HepG2 (cell line): Measurements from ENCODE around the gene DTNB.

Experiments used
- TF ChIP-seq, protein P1 (sequence below): IDR thresholded peaks from 2 replicates; pipeline ENCODE4 v1.6.1; 2012; ENCODE audit warnings: inconsistent platforms
- TF ChIP-seq, protein P2 (sequence below), 2 experiments: sonication (generic) in 1 of 2; formaldehyde crosslinking in 1 of 2; IDR thresholded peaks; 2 replicates each; pipeline versions ENCODE4 v1.5.1 to v1.6.1; 2011 to 2020; ENCODE audit warnings: borderline replicate concordance in 1 of 2, low read depth in 1 of 2, low read length in 1 of 2, mild to moderate bottlenecking in 1 of 2, missing genetic modification reagents in 1 of 2, moderate library complexity in 1 of 2

DNA sequence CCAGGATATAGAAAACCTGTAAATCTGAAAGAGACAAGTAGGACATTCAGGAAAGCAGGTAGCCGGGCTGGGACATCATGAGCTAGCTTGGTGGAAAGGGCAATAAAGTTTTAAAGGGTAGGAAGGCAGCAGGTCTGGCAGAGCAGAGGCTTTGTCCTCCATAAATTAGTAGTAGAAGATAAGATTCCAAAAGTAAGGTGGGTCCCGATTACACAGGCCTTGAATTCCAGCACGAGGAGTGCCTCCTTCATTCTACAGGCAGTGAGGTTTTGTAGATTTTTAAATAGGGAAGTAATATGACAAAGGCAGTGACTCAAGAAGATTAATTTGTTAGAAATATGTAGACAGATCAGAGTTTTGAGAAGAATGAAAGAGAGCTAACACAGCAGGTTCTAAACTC, 160.7 kb downstream of the DTNB start:
- TF ChIP-seq, protein P1, sequence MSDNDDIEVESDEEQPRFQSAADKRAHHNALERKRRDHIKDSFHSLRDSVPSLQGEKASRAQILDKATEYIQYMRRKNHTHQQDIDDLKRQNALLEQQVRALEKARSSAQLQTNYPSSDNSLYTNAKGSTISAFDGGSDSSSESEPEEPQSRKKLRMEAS, result no peak
- TF ChIP-seq, protein P2, sequence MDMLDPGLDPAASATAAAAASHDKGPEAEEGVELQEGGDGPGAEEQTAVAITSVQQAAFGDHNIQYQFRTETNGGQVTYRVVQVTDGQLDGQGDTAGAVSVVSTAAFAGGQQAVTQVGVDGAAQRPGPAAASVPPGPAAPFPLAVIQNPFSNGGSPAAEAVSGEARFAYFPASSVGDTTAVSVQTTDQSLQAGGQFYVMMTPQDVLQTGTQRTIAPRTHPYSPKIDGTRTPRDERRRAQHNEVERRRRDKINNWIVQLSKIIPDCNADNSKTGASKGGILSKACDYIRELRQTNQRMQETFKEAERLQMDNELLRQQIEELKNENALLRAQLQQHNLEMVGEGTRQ (IDR thresholded peaks at IDR 0.05; ENCODE audit: low read depth, low read length), result no peak
- TF ChIP-seq, protein P2 (CRISPR knock-in tag; IDR thresholded peaks at IDR 0.05; ENCODE audit: borderline replicate concordance), result no peak
